ENCODE results near the gene STX2. TPM values are rescaled to one million over a fixed set of nuclear protein-coding genes. Genes with fewer than 3 reads are reported as not detected.
"Not testable (repeated sequence)": the region's sequence is repeated elsewhere in the genome, so short reads cannot be mapped to it uniquely, and the experiment has no call there.

Gene STX2
- total RNA-seq, 4 donors from 2014 or later, result 8.1 to 22.1 (median 9.7) TPM

GRCh38 chr12:130856088-130856487 is 17.0 kb upstream of the STX2 start:
- no peak overlapping the region for H3K27ac ChIP-seq
- intact Hi-C loops (cut with DNase I; ENCODE audit: low total_unique reads), result no loop called here
- H3K9me3 ChIP-seq, result no peaks in the 10 kb centered on the region
- peaks cover 12% of the 10 kb centered on the region for H3K27me3 ChIP-seq
- in situ Hi-C loops (cut with MboI; ENCODE audit: low pct_ligation_motif_present in 1 of 4, low pct_unique_long_range_greater_than_20kb in 1 of 4, low sequenced_read_pairs in 3 of 4), result no loop called here
- 82 to 90% methylated on average over 4 of the region's 4 CpGs for WGBS, 2 donors (ENCODE audit: low coverage in 1 of 2)
- no peak overlapping the region for H3K4me3 ChIP-seq
- TF ChIP-seq POLR2AphosphoS5 (IDR thresholded peaks at IDR 0.05) (no peak), CTCF (IDR thresholded peaks at IDR 0.05) (no peak), POLR2A (IDR thresholded peaks at IDR 0.05) (no peak), EP300 (IDR thresholded peaks at IDR 0.05; ENCODE audit: low read depth) (no peak)
- no peak for DNase-seq
- no peaks in the 10 kb centered on the region for H3K36me3 ChIP-seq
- H3K4me1 ChIP-seq, result no peaks in the 10 kb centered on the region

- H3K36me3 ChIP-seq, result no peaks in the 10 kb centered on the region
- in situ Hi-C loops (cut with MboI; ENCODE audit: low pct_ligation_motif_present in 1 of 4, low pct_unique_long_range_greater_than_20kb in 1 of 4, low sequenced_read_pairs in 3 of 4), result no loop called here
- H3K4me1 ChIP-seq, result peaks cover 0 to 3% (median 0%) of the 10 kb centered on the region in 4 donors
- H3K9me3 ChIP-seq, result no peaks in the 10 kb centered on the region
- TF ChIP-seq EP300 (IDR thresholded peaks at IDR 0.05; ENCODE audit: low read depth), result no peak
- no peak for TF ChIP-seq POLR2A (IDR thresholded peaks at IDR 0.05)
- TF ChIP-seq POLR2AphosphoS5 (IDR thresholded peaks at IDR 0.05), result no peak
- TF ChIP-seq CTCF (IDR thresholded peaks at IDR 0.05), result no peak
- H3K27me3 ChIP-seq, result peaks cover 12% of the 10 kb centered on the region
- intact Hi-C loops (cut with DNase I; ENCODE audit: low total_unique reads), result no loop called here
- no peak overlapping the region for H3K4me3 ChIP-seq
- no peak for DNase-seq
- 40 to 74% methylated on average over 4 to 12 of the region's 12 CpGs for WGBS, 2 donors (ENCODE audit: low coverage in 1 of 2)
- no peak overlapping the region for H3K27ac ChIP-seq
These were observed 11.5 kb upstream of the STX2 start for GRCh38 chr12:130850418-130851021.

GRCh38 chr12:130849561-130850417 is 10.7 kb upstream of the STX2 start:
- WGBS, 2 donors (ENCODE audit: low coverage in 1 of 2), result 27 to 44% methylated on average over 4 to 7 of the region's 7 CpGs
- intact Hi-C loops (cut with DNase I; ENCODE audit: low total_unique reads), result no loop called here
- no peaks in the 10 kb centered on the region for H3K9me3 ChIP-seq
- peaks cover 12% of the 10 kb centered on the region for H3K27me3 ChIP-seq
- peaks cover 0 to 3% (median 0%) of the 10 kb centered on the region in 4 donors for H3K4me1 ChIP-seq
- no peaks in the 10 kb centered on the region for H3K36me3 ChIP-seq
- in situ Hi-C loops (cut with MboI; ENCODE audit: low pct_ligation_motif_present in 1 of 4, low pct_unique_long_range_greater_than_20kb in 1 of 4, low sequenced_read_pairs in 3 of 4), result no loop called here
- DNase-seq, result no peak
- no peak overlapping the region for H3K4me3 ChIP-seq
- TF ChIP-seq POLR2A (IDR thresholded peaks at IDR 0.05) (no peak), EP300 (IDR thresholded peaks at IDR 0.05; ENCODE audit: low read depth) (no peak), POLR2AphosphoS5 (IDR thresholded peaks at IDR 0.05) (no peak), CTCF (IDR thresholded peaks at IDR 0.05) (no peak)
- H3K27ac ChIP-seq, result no peak overlapping the region

- intact Hi-C loops (cut with DNase I; ENCODE audit: low total_unique reads); H3K27me3 ChIP-seq; DNase-seq; H3K4me1 ChIP-seq; in situ Hi-C loops (cut with MboI; ENCODE audit: low pct_ligation_motif_present in 1 of 4, low pct_unique_long_range_greater_than_20kb in 1 of 4, low sequenced_read_pairs in 3 of 4); H3K4me3 ChIP-seq; H3K9me3 ChIP-seq; H3K27ac ChIP-seq; H3K36me3 ChIP-seq: not testable (repeated sequence)
- 85 to 100% methylated on average over 1 of the region's 1 CpG for whole genome bisulfite sequencing, 2 donors (ENCODE audit: low coverage in 1 of 2)
These were observed 9.8 kb upstream of the STX2 start for GRCh38 chr12:130848785-130849305.

GRCh38 chr12:130848105-130848504 is 9.1 kb upstream of the STX2 start:
- intact Hi-C loops (cut with DNase I; ENCODE audit: low total_unique reads); H3K36me3 ChIP-seq; in situ Hi-C loops (cut with MboI; ENCODE audit: low pct_ligation_motif_present in 1 of 4, low pct_unique_long_range_greater_than_20kb in 1 of 4, low sequenced_read_pairs in 3 of 4); H3K9me3 ChIP-seq; H3K4me3 ChIP-seq; H3K4me1 ChIP-seq; DNase-seq; H3K27ac ChIP-seq; H3K27me3 ChIP-seq: not testable (repeated sequence)
- 93 to 94% methylated on average over 5 to 6 of the region's 6 CpGs for WGBS, 2 donors (ENCODE audit: low coverage in 1 of 2)
